Mucosa of gallbladder (tissue), 1 donor: Measurements from ENCODE around the gene AGR3. TPM values are rescaled to one million over a fixed set of nuclear protein-coding genes. Genes with fewer than 3 reads are reported as not detected.

ENCODE experiments used
- DNase-seq: peaks from one replicate; pipeline ENCODE4 v3.0.0-alpha.2; 2020; ENCODE audit warnings: low spot score
- total RNA-seq: library from RNA; stranded (reverse); gene quantifications from one replicate; pipeline ENCODE4 v1.2.1, GENCODE V29; 2021
- donor health status: DM: no; HTN: no; CAD: no.

The AGR3 gene
- total RNA-seq, 1 donor from 2014 or later: 50.9 TPM

DNA sequence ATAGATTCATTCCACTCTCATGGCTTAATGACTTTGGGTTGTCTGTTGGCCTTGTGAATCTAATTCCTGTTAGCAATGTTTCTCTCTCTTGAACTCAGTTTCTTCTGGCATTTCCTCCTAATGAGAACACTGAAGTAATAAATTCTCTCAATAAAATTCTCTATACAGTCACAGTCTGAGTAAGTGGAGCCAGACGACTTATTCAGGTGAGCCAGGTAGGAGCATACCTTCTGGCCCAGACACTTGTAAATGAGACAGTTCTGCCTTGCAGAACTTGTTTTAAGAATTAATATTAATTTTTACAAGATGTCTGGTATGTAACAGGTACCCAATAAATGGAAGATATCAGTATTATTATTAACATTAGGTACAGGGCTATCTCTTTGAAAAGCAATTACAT lies 48.4 kb downstream of the AGR3 start:
- DNase-seq: no peak

DNA sequence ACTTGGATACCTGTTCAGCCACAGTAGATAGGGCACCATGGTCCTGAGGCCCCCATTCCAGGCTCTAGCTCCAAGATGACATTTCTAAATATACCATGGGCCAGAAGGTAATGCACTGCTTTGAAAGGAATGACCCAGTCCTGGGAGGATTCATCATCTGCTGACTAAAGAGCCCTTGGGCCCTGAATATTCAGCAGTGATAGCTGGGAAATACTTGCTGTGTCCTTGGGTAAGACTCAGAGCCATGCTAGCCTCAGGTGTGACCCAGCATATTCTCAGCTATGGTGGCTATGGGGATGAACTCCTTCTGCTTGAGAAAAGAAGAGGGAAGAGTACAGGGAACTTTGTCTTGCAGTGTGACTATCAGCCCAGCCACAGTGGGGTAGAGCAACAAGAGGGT lies 55.7 kb downstream of the AGR3 start:
- DNase-seq: no peak

DNA sequence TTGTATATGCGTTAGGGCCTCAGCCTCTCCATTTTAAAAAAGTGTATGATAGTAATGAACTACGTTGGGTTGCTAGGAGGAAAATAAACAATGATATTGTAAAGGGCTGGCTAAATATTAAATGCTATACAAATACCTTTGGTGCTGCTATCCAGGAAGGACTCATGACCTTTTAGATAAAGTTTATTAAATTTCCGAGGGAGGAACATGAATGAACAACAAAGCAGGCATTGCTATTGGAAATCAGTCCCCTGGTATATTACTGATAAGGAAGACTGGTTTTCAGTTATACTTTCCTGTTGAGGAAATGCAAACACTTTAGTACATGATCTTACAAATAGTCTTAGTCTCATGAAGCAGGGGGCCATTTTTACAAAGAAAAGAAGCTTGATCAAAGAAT lies 59.8 kb downstream of the AGR3 start:
- no peak for DNase-seq

- DNase-seq: no peak
These were observed 63.1 kb downstream of the AGR3 start for GRCh38 chr7:16818732-16819131.

DNA sequence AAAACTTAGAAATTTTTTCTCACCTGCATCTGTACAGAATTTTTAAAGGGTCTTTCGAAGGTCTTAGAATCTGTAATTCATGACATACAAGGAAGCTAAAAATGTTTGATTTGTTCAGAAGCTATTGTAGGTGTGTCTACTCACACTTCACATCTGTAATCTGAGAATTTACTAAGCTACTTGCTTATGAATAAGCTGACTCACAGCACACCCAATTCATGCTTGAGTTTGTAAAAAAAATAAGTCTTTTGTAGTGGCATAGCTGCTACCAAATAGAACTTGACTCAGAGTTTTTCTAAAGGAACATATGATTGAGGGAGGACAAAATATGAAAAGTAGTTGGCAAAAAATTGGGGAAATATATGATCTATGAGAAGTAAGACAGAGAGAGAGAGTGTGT lies 64.2 kb downstream of the AGR3 start:
- no peak for DNase-seq

- DNase-seq: no peak
These were observed 65.0 kb downstream of the AGR3 start for GRCh38 chr7:16816824-16817223.

- DNase-seq: peak; percentile 62
These were observed 66.8 kb downstream of the AGR3 start for GRCh38 chr7:16815001-16815400.

DNA sequence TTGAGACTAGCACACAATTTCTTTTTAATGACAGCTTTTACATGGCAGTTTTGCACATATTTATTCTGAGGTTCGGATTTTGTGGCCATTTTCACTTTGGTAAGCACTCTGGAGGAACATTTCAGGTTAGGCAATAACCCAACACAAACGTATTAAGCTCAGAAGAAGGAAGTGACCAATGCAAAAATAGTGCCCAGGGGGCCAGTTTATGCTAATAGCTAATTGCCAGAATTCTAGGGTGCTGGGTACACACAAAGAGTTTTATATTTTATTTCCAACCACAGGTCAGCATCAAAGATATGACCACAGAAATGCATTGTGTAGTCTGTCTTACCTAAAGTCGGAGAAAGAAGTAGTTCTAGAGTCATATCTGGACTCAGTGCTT lies 68.6 kb downstream of the AGR3 start:
- DNase-seq: no peak

- no peak for DNase-seq
These were observed 69.1 kb downstream of the AGR3 start for GRCh38 chr7:16812542-16813231.

GRCh38 chr7:16811551-16811950 lies 70.2 kb downstream of the AGR3 start:
- no peak for DNase-seq

GRCh38 chr7:16810573-16810972 lies 71.2 kb downstream of the AGR3 start:
- DNase-seq: no peak

DNA sequence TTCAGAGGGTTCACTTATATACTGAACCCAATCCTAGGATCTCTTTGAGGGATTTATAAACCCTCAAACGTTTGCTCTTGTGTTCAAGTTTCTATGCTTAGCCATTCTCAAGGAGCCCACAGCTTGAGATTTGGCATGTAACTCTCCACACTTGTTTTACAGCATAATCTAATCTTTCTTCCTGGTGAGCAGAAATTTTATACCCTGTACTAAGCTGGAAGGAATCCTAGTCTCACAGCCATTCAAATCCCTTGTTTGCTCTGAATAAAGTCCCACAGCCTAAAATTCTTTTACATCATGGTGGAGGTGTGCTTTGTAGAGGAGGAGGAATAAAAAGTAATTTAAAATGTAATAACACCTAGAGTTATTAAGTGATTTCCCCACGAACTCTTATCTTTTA lies 71.7 kb downstream of the AGR3 start:
- DNase-seq: no peak

Other genes starting within 250 kb of the AGR3 start
- gene ANKMY2, start 236.2 kb downstream of the AGR3 start, total RNA-seq: 28.0 TPM
- 24.2 TPM for gene BZW2, start 235.8 kb downstream of the AGR3 start, total RNA-seq
- 118 TPM for gene TSPAN13, start 128.2 kb downstream of the AGR3 start, total RNA-seq
- gene AGR2, start 77.0 kb downstream of the AGR3 start, total RNA-seq: 979 TPM